Iris pigment epithelial cell (primary cell): ENCODE data around the gene ANKS3.

Experiments
- DNase-seq: peaks from one replicate; pipeline ENCODE4 v3.0.0-alpha.2; 2011; ENCODE audit warnings: low read depth

The ANKS3 gene

DNA sequence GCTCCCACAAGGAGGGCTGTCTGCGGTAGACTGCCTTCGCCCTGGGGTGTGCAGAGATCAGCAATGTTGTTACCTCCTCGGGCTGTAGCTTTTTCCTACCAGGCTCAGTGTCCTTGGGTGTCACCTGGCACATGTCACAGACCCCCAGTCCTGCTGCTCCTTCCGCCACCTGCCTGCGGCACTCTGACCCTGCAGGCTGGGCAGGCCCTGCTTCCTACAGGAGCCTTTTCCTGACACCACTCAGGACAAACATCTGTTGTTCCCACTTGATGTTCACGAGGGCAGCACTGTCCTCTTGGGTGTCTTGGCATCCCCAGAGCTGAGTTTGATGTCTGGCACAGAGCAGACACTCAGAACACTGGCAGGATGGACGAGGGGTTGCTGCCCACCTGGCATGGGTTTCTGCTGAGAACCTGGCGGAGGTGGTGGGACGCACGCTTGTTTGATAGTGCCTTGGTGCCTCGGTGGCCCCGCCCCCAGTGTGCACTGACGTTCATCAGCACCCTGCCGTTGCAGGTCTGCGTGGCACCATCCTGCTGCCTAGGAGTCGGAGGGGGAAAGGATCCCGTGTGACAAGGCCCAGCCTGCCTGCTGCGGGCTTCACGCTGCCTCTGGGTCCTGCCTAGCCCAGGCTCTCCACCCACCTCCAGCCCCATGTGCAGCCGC lies 67.4 kb downstream of the ANKS3 start:
- DNase-seq: no peak

DNA sequence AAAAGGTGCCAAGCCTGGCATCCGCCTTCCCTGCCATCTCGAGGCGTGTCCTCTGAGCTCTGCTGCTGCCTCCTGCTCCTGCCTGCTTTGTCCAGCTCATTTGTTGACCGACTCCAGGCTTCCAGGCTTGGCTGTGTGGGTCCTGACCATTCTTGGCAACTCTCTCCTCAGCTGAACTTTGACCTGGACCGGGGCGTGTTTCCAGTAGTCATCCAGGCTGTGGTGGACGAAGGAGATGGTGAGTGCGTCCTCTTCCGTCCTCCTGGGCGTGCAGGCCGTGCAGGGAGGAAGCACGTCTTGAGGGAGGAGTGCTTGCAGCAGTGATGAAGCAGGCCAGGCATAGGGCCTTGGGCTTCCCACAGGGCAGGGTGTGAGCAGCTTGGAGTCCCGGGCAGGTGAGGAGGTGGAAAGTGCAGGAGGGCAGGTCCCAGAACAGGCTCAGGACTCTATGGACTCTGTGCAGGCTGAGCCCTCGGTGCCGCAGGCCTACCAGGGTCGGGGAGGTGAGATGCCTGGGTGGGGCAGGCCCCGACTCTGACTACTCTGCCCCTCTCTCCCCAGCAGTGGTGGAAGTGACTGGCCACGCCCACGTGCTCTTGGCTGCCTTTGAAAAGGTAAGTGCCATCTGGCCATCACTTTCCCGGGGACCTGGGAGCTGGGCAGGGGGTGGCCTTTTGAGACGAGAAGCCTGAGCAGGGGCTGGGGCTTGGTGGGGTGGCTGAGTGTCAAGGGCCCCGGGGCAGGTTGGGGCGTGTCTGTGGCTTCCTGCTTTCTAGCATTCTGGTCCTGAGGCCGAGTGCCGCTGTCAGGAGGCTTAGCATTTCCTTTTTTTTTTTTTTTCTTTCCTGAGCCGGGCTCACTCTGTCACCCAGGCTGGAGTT lies 69.3 kb downstream of the ANKS3 start:
- DNase-seq: no peak

- peak; percentile 57 for DNase-seq
Observed at GRCh38 chr16:4663777-4664465, 70.2 kb downstream of the ANKS3 start.

GRCh38 chr16:4663465-4663776 lies 70.7 kb downstream of the ANKS3 start:
- no peak for DNase-seq

DNA sequence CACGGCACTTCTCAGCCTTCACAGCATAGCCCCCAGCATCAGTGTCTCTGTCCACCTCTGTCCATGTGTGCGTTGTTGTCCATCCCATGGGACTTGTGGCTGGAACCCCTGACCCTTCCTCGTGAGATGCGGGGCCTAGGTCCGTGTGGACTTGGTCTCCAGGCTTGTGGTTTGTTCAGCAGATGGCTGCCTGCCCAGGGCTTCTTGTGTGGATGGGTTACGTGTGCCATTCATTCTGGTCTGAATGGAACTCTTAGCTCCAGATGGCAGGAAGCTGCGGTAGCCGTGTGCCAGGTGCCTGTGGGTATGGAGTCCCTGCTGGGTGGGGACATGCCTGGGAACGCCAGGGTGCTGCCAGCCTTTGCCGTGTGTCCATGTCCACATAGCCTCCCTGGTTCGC lies 72.4 kb downstream of the ANKS3 start:
- no peak for DNase-seq

- peak; percentile 65 for DNase-seq
Observed at GRCh38 chr16:4660454-4661007, 73.5 kb downstream of the ANKS3 start.

DNA sequence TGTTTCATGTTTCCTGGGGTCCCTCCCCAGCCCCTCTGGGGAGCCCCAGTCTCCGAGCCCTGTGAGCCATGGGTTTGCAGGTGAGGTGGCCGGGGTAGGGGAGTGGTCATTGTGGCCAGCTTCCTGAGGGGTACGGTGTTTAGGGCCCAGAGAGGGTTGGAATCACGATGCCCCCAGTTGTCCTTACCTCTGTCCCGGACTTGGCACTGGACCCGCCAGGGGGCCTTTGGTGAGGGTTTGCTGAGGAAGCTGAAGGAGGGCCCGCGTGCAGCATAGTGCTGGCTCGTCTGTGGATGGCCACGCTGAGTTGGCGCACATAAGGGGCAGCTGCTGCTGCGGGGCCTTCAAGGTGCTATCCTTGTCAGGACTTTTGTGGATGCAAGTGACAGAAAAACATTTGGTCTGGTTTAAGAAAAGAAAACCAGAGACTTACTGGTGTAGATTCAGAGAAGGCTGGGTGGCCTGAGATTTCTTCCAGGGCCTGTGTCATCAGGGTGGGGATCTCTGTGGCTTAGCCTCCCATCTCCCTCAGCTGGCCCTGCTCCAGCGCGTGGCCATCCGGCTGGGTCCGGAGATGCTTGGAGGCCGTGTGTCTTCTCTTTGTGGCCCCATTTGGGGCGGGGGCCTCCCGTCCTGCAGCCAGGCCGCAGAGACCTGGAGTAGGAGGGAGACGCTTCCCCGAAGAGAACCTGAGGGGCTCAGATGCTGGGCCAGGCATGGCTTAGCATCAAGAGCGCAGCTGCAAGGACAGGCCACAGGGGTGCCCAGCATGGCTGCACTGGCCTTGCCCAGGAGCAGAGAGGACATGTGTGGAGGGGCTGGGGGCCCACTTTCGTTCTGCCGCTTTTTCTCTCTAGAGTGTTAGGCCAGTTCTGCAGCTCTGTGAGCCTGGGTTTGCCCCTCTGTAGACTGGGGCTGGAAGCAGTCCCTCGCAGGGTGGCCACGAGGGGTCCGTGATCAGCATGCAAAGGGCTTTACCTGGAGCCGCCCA lies 74.4 kb downstream of the ANKS3 start:
- DNase-seq: no peak

GRCh38 chr16:4656695-4657686 lies 77.1 kb downstream of the ANKS3 start:
- no peak for DNase-seq

DNA sequence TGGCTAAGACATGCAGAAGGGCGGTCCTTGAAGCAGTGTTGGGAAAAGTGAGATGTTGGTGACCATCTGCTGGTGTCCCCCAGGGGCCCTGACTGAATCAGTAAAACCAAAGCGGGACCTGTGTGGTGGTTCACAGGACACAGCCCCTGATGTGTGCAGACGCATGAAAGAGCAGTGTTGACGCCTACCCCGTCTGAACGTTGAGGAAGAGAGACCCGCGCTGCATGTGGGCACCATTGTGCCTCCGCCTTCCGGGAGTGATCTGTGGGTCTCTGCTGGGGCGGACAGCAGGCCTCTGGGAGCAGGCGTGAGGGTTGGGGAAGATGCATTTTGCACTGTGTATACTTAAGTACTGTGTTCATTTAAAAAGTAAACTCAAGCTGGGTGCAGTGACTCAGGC lies 77.8 kb downstream of the ANKS3 start:
- no peak for DNase-seq

- no peak for DNase-seq
Observed at GRCh38 chr16:4655801-4656200, 78.3 kb downstream of the ANKS3 start.

DNA sequence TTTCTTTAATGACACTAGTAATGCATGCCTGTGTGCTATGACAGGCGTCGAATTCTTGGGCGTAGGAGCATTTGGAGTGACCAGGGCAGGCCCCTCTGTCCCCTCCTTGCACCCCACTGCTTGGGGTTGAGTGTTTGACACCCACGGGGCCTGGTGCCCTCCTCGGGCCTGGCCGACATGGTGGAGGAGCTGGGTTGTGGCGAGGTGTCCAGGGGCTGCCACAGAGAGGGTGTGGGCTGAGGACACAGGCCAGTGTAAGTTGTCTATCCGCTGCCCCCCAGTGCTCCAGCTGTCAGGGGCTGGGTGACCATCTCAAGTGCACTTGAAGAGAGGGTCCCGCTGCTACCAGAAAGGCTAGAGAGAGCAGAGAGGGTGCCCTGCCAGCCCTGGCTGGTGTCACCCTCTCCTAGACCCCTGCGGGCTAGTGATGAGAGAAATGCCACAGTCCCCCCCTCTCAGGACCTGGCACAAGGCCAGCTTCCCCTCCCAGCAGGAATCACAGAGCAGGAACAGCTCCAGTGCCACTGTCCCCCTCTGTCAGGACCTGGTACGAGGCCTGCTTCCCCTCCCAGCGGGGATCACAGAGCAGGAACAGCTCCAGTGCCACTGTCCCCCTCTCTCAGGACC lies 79.0 kb downstream of the ANKS3 start:
- no peak for DNase-seq

GRCh38 chr16:4654011-4654963 lies 79.8 kb downstream of the ANKS3 start:
- DNase-seq: no peak

- no peak for DNase-seq
Observed at GRCh38 chr16:4652561-4652960, 81.5 kb downstream of the ANKS3 start.

DNA sequence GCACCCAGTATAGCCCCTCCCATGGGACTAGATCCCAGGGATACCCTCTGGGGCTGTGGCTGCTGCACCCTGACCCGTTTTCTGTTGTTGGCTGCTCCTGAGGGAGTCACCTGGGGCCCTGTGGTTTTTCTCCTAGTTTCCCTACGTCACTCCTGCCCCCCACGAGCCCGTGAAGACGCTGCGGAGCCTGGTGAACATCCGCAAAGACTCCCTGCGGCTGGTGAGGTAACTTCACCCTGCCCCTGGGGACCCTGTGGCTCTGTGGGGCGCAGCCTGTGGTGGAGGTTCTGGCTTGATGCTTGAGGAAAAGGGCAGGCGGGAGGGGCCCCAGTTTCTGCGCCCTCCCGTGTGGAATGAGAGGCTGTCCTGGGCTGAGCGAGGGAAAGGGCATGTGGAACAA lies 82.2 kb downstream of the ANKS3 start:
- no peak for DNase-seq

GRCh38 chr16:4650443-4651074 lies 83.5 kb downstream of the ANKS3 start:
- DNase-seq: peak; percentile 27

GRCh38 chr16:4649744-4650442 lies 84.2 kb downstream of the ANKS3 start:
- DNase-seq: no peak

- no peak for DNase-seq
Observed at GRCh38 chr16:4648917-4649316, 85.2 kb downstream of the ANKS3 start.

DNA sequence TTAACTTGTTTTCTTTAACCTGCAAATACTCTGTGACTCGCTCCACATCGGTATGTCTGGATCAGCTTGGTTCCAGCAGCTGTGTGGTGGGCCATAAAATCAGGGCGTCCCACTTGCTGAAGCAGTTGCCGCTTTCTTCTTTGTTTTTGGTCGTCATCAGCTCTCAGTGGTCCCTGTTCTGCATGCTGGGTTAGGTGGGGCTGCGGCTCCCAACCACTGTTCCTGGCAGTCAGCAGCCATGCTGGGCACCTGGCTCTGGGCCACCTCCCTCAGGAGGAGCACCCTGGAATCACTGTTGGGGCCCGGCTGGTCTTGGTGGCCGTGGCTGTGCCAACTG lies 86.5 kb downstream of the ANKS3 start:
- DNase-seq: no peak
